SK-N-MC (cell line): Measurements from ENCODE around the gene SH3PXD2B.

ENCODE experiments used
- EZH2 ChIP-seq: fragments of 200-600 bp; sonication (generic); IDR thresholded peaks from one replicate; pipeline ENCODE4 v1.6.1; 2017; ENCODE audit warnings: antibody characterized with exemption
- FOXP2 ChIP-seq: optimal IDR thresholded peaks from 2 replicates; pipeline ENCODE3; 2011; ENCODE audit warnings: mild to moderate bottlenecking, moderate library complexity; ENCODE audit not compliant: insufficient read depth; ENCODE audit errors: extremely low read length, control extremely low read depth
- POLR2AphosphoS5 ChIP-seq: IDR thresholded peaks from 2 replicates; pipeline ENCODE4 v1.6.1; 2012; ENCODE audit warnings: mild to moderate bottlenecking, low read depth, low read length, borderline replicate concordance

GRCh38 chr5:172450453-172450852 is 3.9 kb downstream of the SH3PXD2B start:
- TF ChIP-seq FOXP2 (no peak), EZH2 (no peak), POLR2AphosphoS5 (no peak)
